Measurements from ENCODE around the gene RIPPLY3.
"Not testable (repeated sequence)": the region's sequence is repeated elsewhere in the genome, so short reads cannot be mapped to it uniquely, and the experiment has no call there.

- not testable (repeated sequence) for TF ChIP-seq CTCF (IDR thresholded peaks at IDR 0.05; ENCODE audit: low read depth, low read length); POLR2A (IDR thresholded peaks at IDR 0.05; ENCODE audit: extremely low read depth, insufficient read length); MAX (IDR thresholded peaks at IDR 0.05; ENCODE audit: low read depth, low read length); MYC (IDR thresholded peaks at IDR 0.05; ENCODE audit: low read depth, low read length)
These were observed 3.7 kb upstream of the RIPPLY3 start for GRCh38 chr21:37002851-37003250.
